Measurements from ENCODE around the gene SLC27A3.

Gene SLC27A3

DNA sequence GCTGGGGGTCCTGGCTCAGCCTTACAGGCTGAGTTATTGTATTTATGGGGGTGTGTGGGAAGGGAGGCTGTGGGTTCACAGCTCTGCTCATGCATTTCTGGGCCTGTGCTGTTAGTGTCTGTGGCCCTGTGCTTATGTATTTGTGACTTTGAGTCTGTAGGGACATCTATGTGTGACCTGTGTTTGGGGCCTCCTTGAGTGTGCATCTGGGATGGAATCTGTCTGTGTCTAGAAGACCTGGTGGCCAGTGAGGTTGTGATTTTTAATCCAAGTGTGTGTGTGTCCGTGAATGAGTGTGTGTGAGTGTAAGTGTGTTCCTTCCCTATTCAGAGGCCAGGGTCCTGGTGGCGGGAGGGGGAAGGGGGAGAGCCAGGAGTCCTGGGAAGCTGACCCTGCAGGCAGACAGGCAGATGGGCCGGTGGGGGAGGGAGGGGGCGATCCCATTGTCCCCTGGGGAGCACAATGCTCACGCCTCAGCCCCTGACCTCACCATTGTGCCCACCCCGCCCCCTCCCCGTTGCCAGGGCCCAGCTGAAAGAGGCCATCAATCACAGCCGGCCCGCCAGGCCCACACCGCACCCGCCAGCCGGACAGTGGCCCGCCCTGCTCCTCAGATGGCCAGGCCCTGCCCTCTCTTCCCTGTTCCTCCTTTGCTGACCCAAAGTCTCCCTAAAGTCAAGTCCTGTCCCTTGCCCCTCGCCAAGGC is 19.6 kb downstream of the SLC27A3 start:
- Histone ChIP-seq H3K27ac (ENCODE audit: low read depth, low read length) (no peak overlapping the region), H3K27me3 (ENCODE audit: insufficient read depth, low read length) (no peaks in the 10 kb centered on the region), H2AFZ (ENCODE audit: low read length, unreplicated experiment) (no peak overlapping the region), H3K79me2 (ENCODE audit: control insufficient read depth, insufficient read depth, low read length, unreplicated experiment) (no peaks in the 10 kb centered on the region), H3K4me1 (ENCODE audit: control insufficient read depth, insufficient read depth, low read length, unreplicated experiment) (peaks cover 18% of the 10 kb centered on the region), H3K4me3 (ENCODE audit: low read depth, low read length) (no peak overlapping the region), H3K36me3 (ENCODE audit: insufficient read depth, low read length) (no peaks in the 10 kb centered on the region)

DNA sequence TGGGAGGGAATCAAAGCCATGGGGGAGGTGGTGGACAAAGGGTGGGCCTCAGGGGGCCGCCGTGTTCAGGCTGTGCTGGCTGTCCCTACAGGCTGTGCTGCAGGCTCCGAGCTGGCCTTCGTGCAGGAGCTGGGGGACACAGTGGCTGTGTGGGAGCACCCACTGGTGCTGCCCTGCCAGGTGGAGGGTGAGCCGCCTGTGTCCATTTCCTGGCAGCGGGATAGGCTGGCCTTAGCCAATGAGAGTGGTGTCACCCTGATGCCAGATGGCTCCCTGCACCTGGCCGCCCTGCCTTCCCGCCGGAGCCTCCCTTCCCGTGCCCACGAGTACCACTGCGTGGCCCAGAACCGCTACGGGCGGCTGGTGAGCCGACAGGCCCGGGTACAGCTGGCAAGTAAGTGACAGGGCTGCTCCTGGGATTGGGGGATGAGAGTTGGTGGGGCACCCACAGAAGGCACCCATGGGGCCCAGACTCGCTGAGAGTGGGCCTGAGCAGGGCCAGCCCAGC is 20.2 kb downstream of the SLC27A3 start:
- H3K27me3 ChIP-seq (ENCODE audit: insufficient read depth, low read length) = no peaks in the 10 kb centered on the region
- no peak overlapping the region for H2AFZ ChIP-seq (ENCODE audit: low read length, unreplicated experiment)
- no peaks in the 10 kb centered on the region for H3K36me3 ChIP-seq (ENCODE audit: insufficient read depth, low read length)
- peaks cover 13% of the 10 kb centered on the region for H3K4me1 ChIP-seq (ENCODE audit: control insufficient read depth, insufficient read depth, low read length, unreplicated experiment)
- no peaks in the 10 kb centered on the region for H3K79me2 ChIP-seq (ENCODE audit: control insufficient read depth, insufficient read depth, low read length, unreplicated experiment)
- H3K4me3 ChIP-seq (ENCODE audit: low read depth, low read length) = no peak overlapping the region
- no peak overlapping the region for H3K27ac ChIP-seq (ENCODE audit: low read depth, low read length)

DNA sequence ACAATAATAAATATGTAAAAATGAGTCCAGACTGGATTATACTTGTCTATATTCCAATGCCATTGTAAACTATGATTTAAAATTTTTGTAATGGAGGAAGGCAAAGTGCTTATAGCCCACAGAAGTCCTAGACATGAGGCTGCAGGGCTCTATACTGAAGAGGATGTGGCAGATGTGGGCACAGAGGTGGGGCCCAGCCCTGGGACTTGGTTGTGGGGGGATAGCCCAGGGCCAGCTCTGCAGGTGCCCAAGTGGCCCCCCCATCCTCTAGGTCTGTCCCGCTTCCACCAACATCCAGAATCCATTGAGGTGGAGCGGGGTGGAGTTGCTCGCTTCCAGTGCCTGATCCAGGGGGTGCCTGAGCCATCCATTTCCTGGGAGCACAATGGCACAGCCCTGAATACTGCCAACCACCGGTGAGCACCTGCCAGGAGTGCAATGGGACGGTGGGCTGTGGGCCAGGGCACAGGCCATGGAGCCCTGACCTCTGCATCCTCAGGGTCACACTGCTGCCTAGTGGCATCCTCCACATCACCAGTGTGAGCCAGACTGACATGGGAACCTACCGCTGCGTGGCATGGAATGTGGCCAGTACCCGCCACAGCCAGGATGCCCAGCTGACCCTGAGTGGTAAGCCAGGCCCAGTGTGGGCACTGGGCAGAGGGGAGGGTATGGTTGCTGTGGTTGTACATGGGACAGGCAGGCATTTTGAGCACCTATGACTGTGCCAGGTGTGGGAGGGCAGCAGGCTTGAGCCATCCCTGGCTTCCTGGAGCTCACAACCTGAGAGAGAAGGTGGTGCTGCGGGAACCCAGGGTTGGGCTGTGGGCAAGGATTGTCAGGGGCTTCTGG is 21.0 kb downstream of the SLC27A3 start:
- no peak overlapping the region for H3K4me3 ChIP-seq (ENCODE audit: low read depth, low read length)
- no peaks in the 10 kb centered on the region for H3K79me2 ChIP-seq (ENCODE audit: control insufficient read depth, insufficient read depth, low read length, unreplicated experiment)
- no peaks in the 10 kb centered on the region for H3K27me3 ChIP-seq (ENCODE audit: insufficient read depth, low read length)
- no peak overlapping the region for H3K27ac ChIP-seq (ENCODE audit: low read depth, low read length)
- no peaks in the 10 kb centered on the region for H3K36me3 ChIP-seq (ENCODE audit: insufficient read depth, low read length)
- peaks cover 9% of the 10 kb centered on the region for H3K4me1 ChIP-seq (ENCODE audit: control insufficient read depth, insufficient read depth, low read length, unreplicated experiment)
- no peak overlapping the region for H2AFZ ChIP-seq (ENCODE audit: low read length, unreplicated experiment)

DNA sequence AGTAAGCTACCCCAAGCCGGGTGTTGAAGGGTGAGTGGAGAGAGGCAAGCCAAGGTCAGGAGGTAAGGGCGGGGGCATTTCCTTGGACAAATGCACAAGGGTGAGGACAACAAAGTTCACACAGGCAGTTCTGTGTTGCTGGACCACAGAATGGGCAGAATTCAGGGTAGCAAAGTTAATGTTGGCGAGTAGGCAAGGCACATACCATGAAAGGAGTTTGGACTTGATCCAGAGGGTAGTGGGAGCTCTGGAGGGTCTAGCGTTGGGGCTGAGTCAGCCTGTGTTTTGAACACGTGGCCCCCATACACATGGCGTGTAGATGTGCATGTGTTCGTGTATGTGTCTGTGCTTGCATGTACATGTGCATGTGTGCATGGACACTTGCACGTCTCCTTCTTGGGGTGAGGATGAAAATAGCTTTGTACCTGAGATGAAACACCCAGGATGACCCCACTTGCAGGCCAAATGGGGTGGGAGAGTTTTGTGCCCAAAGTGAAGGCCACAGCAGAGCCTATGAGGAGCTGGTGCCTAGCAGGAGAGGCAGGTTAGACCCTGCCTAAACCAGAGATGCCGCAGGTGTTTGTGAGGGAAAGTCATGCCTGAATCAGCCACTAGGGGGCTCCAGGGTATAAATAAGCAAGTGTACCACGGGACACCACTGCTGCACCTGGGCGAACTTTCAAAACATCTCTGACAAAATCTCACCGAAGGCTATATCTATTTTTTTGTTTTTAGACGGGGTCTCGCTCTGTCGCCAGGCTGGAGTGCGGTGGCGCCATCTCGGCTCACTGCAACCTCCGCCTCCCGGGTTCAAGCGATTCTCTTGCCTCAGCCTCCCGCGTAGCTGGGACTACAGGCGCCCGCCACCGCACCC is 21.8 kb downstream of the SLC27A3 start:
- H3K4me3 ChIP-seq (ENCODE audit: low read depth, low read length) = no peak overlapping the region
- H3K79me2 ChIP-seq (ENCODE audit: control insufficient read depth, insufficient read depth, low read length, unreplicated experiment) = no peaks in the 10 kb centered on the region
- H3K4me1 ChIP-seq (ENCODE audit: control insufficient read depth, insufficient read depth, low read length, unreplicated experiment) = peaks cover under 1% of the 10 kb centered on the region
- H3K36me3 ChIP-seq (ENCODE audit: insufficient read depth, low read length) = no peaks in the 10 kb centered on the region
- no peak overlapping the region for H2AFZ ChIP-seq (ENCODE audit: low read length, unreplicated experiment)
- no peak overlapping the region for H3K27ac ChIP-seq (ENCODE audit: low read depth, low read length)
- no peaks in the 10 kb centered on the region for H3K27me3 ChIP-seq (ENCODE audit: insufficient read depth, low read length)

DNA sequence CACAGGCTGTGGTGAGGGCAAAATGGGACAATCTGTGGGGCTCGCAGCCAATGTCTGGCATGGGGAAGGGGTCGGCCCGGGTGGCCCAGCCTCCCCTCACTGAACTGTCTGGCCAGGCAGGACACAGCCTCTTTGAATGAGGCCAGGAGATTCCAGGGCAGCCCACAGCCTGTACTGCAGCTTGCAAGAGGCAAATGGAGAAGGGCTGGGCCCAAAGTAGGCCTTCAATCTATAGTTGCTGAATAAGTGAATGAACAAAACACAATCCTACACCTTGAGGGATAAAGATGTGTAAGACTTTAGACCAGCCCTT is 23.2 kb downstream of the SLC27A3 start:
- H3K4me1 ChIP-seq (ENCODE audit: control insufficient read depth, insufficient read depth, low read length, unreplicated experiment) = no peaks in the 10 kb centered on the region
- no peak overlapping the region for H3K4me3 ChIP-seq (ENCODE audit: low read depth, low read length)
- no peak overlapping the region for H2AFZ ChIP-seq (ENCODE audit: low read length, unreplicated experiment)
- no peaks in the 10 kb centered on the region for H3K79me2 ChIP-seq (ENCODE audit: control insufficient read depth, insufficient read depth, low read length, unreplicated experiment)
- no peak overlapping the region for H3K27ac ChIP-seq (ENCODE audit: low read depth, low read length)
- no peaks in the 10 kb centered on the region for H3K27me3 ChIP-seq (ENCODE audit: insufficient read depth, low read length)
- no peaks in the 10 kb centered on the region for H3K36me3 ChIP-seq (ENCODE audit: insufficient read depth, low read length)

DNA sequence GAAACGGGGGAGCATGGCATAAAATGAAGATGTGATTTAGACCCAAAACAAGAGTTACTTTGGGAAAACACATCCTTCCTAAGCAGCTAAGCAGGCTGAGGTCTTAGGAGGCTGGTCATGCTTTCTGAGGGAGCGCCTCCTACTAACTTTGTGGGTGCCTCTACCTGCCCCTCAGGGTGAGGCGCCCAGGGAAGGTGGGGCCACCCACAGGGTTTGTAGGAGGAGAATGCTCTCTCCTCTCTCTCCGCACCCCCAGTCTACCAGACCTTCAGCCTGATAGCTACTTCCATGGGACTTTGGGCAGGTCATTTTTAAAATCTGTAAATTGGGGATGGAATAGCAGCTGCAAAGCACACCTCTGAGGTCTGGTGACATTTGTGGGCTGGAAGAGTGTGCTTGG is 23.8 kb downstream of the SLC27A3 start:
- H3K4me3 ChIP-seq (ENCODE audit: low read depth, low read length) = no peak overlapping the region
- no peaks in the 10 kb centered on the region for H3K36me3 ChIP-seq (ENCODE audit: insufficient read depth, low read length)
- no peaks in the 10 kb centered on the region for H3K4me1 ChIP-seq (ENCODE audit: control insufficient read depth, insufficient read depth, low read length, unreplicated experiment)
- H3K79me2 ChIP-seq (ENCODE audit: control insufficient read depth, insufficient read depth, low read length, unreplicated experiment) = no peaks in the 10 kb centered on the region
- H3K27me3 ChIP-seq (ENCODE audit: insufficient read depth, low read length) = no peaks in the 10 kb centered on the region
- no peak overlapping the region for H2AFZ ChIP-seq (ENCODE audit: low read length, unreplicated experiment)
- H3K27ac ChIP-seq (ENCODE audit: low read depth, low read length) = no peak overlapping the region

DNA sequence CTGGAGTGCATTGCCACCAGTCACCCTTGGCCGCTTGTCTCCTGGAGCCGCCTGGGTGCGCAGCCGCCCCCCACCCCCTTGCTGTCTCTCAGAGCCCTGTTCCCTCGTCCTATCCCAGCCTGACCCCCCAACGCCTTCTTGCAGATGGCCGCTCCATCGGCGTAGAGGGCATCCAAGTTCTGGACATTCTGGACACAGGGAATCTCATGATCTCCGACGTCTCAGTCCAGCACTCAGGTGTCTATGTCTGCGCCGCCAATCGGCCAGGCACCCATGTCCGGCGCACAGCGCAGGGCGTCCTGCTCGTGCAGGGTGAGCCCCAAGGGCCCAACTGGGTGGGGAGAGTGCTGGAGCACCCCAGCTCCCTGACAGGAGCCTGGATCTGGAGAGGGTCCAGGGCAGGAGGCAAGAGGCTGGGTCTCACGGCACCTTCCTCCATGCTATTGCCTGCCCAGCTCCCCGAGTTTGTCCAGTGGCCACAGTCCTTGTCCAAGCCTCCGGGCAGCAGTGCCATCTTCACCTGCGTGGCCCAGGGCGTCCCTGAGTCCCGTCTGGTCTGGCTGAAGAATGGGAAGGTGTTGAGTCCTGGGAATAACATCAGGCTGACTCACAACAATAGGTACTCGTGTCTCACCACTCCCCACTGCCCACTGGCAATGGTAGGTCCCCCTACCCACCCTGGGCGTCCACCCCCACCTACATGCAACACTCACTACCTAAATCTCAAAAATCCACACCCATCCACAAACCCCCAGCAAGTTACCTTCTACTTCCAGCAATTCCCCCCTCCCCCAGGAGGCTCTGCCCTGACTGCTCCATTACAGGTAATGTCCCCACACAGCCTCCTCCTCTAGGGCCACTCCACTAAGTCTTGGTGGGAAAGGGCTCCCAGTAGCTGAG is 24.6 kb downstream of the SLC27A3 start:
- no peaks in the 10 kb centered on the region for H3K4me1 ChIP-seq (ENCODE audit: control insufficient read depth, insufficient read depth, low read length, unreplicated experiment)
- H3K79me2 ChIP-seq (ENCODE audit: control insufficient read depth, insufficient read depth, low read length, unreplicated experiment) = no peaks in the 10 kb centered on the region
- H3K36me3 ChIP-seq (ENCODE audit: insufficient read depth, low read length) = no peaks in the 10 kb centered on the region
- no peaks in the 10 kb centered on the region for H3K27me3 ChIP-seq (ENCODE audit: insufficient read depth, low read length)
- H3K4me3 ChIP-seq (ENCODE audit: low read depth, low read length) = no peak overlapping the region
- H2AFZ ChIP-seq (ENCODE audit: low read length, unreplicated experiment) = no peak overlapping the region
- no peak overlapping the region for H3K27ac ChIP-seq (ENCODE audit: low read depth, low read length)

DNA sequence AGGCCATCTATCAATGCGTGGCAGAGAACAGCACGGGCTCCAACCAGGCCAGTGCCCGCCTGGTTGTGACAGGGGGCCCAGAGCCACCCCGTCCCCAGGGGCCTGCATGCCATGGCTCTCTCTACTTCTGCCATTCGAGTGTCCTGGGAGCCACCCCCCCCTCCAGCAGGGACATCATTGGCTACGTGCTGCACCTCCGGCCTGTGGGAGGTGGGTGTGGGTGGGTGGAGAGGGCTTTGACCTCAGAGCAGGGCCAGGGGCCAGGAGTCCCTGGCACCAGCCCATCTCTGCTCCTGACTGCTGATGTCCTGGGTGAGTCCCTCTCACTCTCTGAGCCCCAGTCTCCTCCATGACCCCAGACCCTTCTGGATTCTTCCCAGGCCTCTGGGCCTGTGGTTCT is 25.3 kb downstream of the SLC27A3 start:
- Histone ChIP-seq H3K36me3 (ENCODE audit: insufficient read depth, low read length) (no peaks in the 10 kb centered on the region), H3K79me2 (ENCODE audit: control insufficient read depth, insufficient read depth, low read length, unreplicated experiment) (no peaks in the 10 kb centered on the region), H2AFZ (ENCODE audit: low read length, unreplicated experiment) (no peak overlapping the region), H3K4me3 (ENCODE audit: low read depth, low read length) (no peak overlapping the region), H3K27me3 (ENCODE audit: insufficient read depth, low read length) (no peaks in the 10 kb centered on the region), H3K27ac (ENCODE audit: low read depth, low read length) (no peak overlapping the region), H3K4me1 (ENCODE audit: control insufficient read depth, insufficient read depth, low read length, unreplicated experiment) (peaks cover 7% of the 10 kb centered on the region)

DNA sequence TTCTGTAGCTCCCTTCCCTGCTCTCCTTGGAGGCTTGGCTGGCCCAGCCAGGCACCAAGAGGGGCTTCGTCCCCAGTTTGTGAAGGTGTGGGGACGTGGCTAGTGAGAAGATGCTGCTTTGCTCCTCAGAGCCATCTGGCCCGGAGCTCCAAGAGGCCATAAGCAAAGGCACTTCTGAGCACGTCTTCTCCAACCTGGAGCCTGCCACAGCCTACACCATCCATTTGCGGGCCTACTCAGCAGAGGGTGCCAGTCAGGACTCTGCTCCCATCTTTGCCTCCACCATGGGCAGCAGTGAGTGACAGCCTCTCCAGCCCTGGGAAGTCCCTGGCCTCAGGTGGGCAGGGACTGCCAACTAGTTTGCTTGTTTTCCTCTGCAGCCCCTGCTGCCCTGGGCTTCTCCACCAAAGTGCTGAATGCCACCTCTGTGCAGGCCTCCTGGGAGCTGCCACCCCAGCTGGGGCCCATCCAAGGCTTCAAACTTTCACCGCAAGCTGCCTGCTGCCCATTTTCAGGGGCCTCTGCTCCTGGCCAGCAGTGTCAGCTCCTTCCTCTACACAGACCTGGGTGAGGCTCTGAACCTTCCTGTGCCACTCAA is 25.9 kb downstream of the SLC27A3 start:
- Histone ChIP-seq H3K27me3 (ENCODE audit: insufficient read depth, low read length) (no peaks in the 10 kb centered on the region), H3K79me2 (ENCODE audit: control insufficient read depth, insufficient read depth, low read length, unreplicated experiment) (no peaks in the 10 kb centered on the region), H2AFZ (ENCODE audit: low read length, unreplicated experiment) (no peak overlapping the region), H3K4me1 (ENCODE audit: control insufficient read depth, insufficient read depth, low read length, unreplicated experiment) (peaks cover 13% of the 10 kb centered on the region), H3K36me3 (ENCODE audit: insufficient read depth, low read length) (no peaks in the 10 kb centered on the region), H3K4me3 (ENCODE audit: low read depth, low read length) (no peak overlapping the region), H3K27ac (ENCODE audit: low read depth, low read length) (no peak overlapping the region)
